HEK293 (cell line): ENCODE data around the gene WNT6.

Experiments
- CTCF ChIA-PET: fragments of 350-600 bp; formaldehyde crosslinking; extraction: SDS; loops from one replicate; lab custom pipeline; 2021; ENCODE audit warnings: antibody characterized with exemption; lab: Yijun Ruan, JAX
- POLR2A ChIA-PET: fragments of 300-600 bp; formaldehyde crosslinking; extraction: SDS; loops from one replicate; lab custom pipeline; 2020; ENCODE audit warnings: antibody characterized with exemption, inconsistent platforms; lab: Yijun Ruan, JAX
- H3K27ac ChIP-seq: fragments of 200-500 bp; sonication (Bioruptor generic); 2 replicates; pipeline ENCODE4 v1.5.1; 2014; ENCODE audit warnings: low read depth, low read length, control low read depth, inconsistent platforms; ENCODE audit errors: extremely low read depth
- H3K36me3 ChIP-seq, 2 experiments: fragments of 200-500 bp in 1 of 2; sonication (Bioruptor generic) in 1 of 2; 1 replicate in 1 of 2; 2 replicates in 1 of 2; pipeline ENCODE4 v1.5.1; 2014 to 2017; ENCODE audit warnings: inconsistent platforms in 2 of 2, low read length in 2 of 2; ENCODE audit not compliant: control insufficient read depth in 2 of 2, insufficient read depth in 1 of 2
- H3K4me1 ChIP-seq: fragments of 200-500 bp; sonication (Bioruptor generic); 2 replicates; pipeline ENCODE4 v1.5.1; 2014; ENCODE audit warnings: mild to moderate bottlenecking, low read length, inconsistent platforms; ENCODE audit not compliant: control insufficient read depth, insufficient read depth
- H3K4me3 ChIP-seq: 2 replicates; pipeline ENCODE4 v1.5.1; 2011; ENCODE audit warnings: low read depth, mild to moderate bottlenecking, control low read depth, low read length, moderate library complexity
- H3K9me3 ChIP-seq: fragments of 200-500 bp; sonication (Bioruptor generic); 2 replicates; pipeline ENCODE4 v1.5.1; 2014; ENCODE audit warnings: low read depth, low read length, inconsistent platforms; ENCODE audit not compliant: control insufficient read depth, insufficient read depth
- IKZF3 ChIP-seq: fragments of 450-650 bp; IDR thresholded peaks from 2 replicates; pipeline ENCODE4 v1.5.0; 2018; ENCODE audit warnings: missing biosample characterization, mild to moderate bottlenecking, missing genetic modification characterization, moderate library complexity
- KLF1 ChIP-seq: fragments of 450-650 bp; formaldehyde crosslinking; IDR thresholded peaks from 2 replicates; pipeline ENCODE4 v1.5.1; 2016; ENCODE audit warnings: missing biosample characterization, missing genetic modification characterization
- KLF17 ChIP-seq: fragments of 450-650 bp; formaldehyde crosslinking; IDR thresholded peaks from 2 replicates; pipeline ENCODE4 v1.5.1; 2016; ENCODE audit warnings: missing biosample characterization, missing genetic modification characterization
- MEIS1 ChIP-seq: sonication (generic); formaldehyde crosslinking; IDR thresholded peaks from 2 replicates; pipeline ENCODE4 v1.8.1; 2022; ENCODE audit warnings: missing genetic modification reagents, mild to moderate bottlenecking, borderline replicate concordance
- MZF1 ChIP-seq: fragments of 450-650 bp; formaldehyde crosslinking; IDR thresholded peaks from 2 replicates; pipeline ENCODE4 v1.5.1; 2017; ENCODE audit warnings: missing biosample characterization, missing genetic modification characterization, borderline replicate concordance
- ZBTB20 ChIP-seq: fragments of 450-650 bp; formaldehyde crosslinking; IDR thresholded peaks from 2 replicates; pipeline ENCODE4 v1.5.1; 2016; ENCODE audit warnings: missing biosample characterization, missing genetic modification characterization
- ZBTB7A ChIP-seq: fragments of 450-650 bp; formaldehyde crosslinking; IDR thresholded peaks from 2 replicates; pipeline ENCODE4 v1.5.1; 2016; ENCODE audit warnings: low read depth, missing biosample characterization, missing genetic modification characterization
- ZFHX2 ChIP-seq: fragments of 450-650 bp; formaldehyde crosslinking; conservative IDR thresholded peaks from 2 replicates; pipeline ENCODE4 v1.5.1; 2016; ENCODE audit warnings: missing biosample characterization, missing genetic modification characterization
- ZNF114 ChIP-seq: fragments of 450-650 bp; formaldehyde crosslinking; IDR thresholded peaks from 2 replicates; pipeline ENCODE4 v1.5.0; 2017; ENCODE audit warnings: missing biosample characterization, missing genetic modification characterization
- ZNF138 ChIP-seq: fragments of 450-650 bp; formaldehyde crosslinking; IDR thresholded peaks from 2 replicates; pipeline ENCODE4 v1.5.1; 2016; ENCODE audit warnings: missing biosample characterization, missing genetic modification characterization, borderline replicate concordance
- ZNF292 ChIP-seq: fragments of 450-650 bp; formaldehyde crosslinking; IDR thresholded peaks from 2 replicates; pipeline ENCODE4 v1.5.1; 2016; ENCODE audit warnings: low read depth, missing biosample characterization, missing genetic modification characterization, borderline replicate concordance
- ZNF302 ChIP-seq: fragments of 450-650 bp; formaldehyde crosslinking; IDR thresholded peaks from 2 replicates; pipeline ENCODE4 v1.5.1; 2016; ENCODE audit warnings: missing biosample characterization, missing genetic modification characterization, low read depth
- ZNF341 ChIP-seq: fragments of 450-650 bp; formaldehyde crosslinking; IDR thresholded peaks from 2 replicates; pipeline ENCODE4; 2016; ENCODE audit warnings: low read depth, missing biosample characterization, missing genetic modification characterization
- ZNF510 ChIP-seq: fragments of 450-650 bp; formaldehyde crosslinking; IDR thresholded peaks from 2 replicates; pipeline ENCODE4 v1.5.1; 2018; ENCODE audit warnings: mild to moderate bottlenecking, missing genetic modification characterization, missing biosample characterization; ENCODE audit not compliant: insufficient replicate concordance
- ZNF514 ChIP-seq: fragments of 450-650 bp; formaldehyde crosslinking; IDR thresholded peaks from 2 replicates; pipeline ENCODE4 v1.5.1; 2016; ENCODE audit warnings: missing biosample characterization, missing genetic modification characterization
- ZNF548 ChIP-seq: fragments of 450-650 bp; formaldehyde crosslinking; IDR thresholded peaks from 2 replicates; pipeline ENCODE4 v1.5.1; 2016; ENCODE audit warnings: missing biosample characterization, missing genetic modification characterization
- ZNF629 ChIP-seq: fragments of 450-650 bp; formaldehyde crosslinking; IDR thresholded peaks from 2 replicates; pipeline ENCODE4 v1.5.1; 2017; ENCODE audit warnings: missing biosample characterization, missing genetic modification characterization
- ZSCAN23 ChIP-seq: fragments of 450-650 bp; formaldehyde crosslinking; IDR thresholded peaks from 2 replicates; pipeline ENCODE4 v1.5.1; 2016; ENCODE audit warnings: missing biosample characterization, missing genetic modification characterization
- TF ChIP-seq, protein P1 (sequence below): fragments of 450-650 bp; formaldehyde crosslinking; IDR thresholded peaks from 2 replicates; pipeline ENCODE4 v1.5.1; 2016; ENCODE audit warnings: missing biosample characterization, missing genetic modification characterization, borderline replicate concordance
- TF ChIP-seq, protein P2 (sequence below): fragments of 450-650 bp; formaldehyde crosslinking; conservative IDR thresholded peaks from 2 replicates; pipeline ENCODE4 v1.5.1; 2016; ENCODE audit warnings: low read depth, missing biosample characterization, missing genetic modification characterization

The WNT6 gene

GRCh38 chr2:218878486-218878885 lies 18.9 kb downstream of the WNT6 start:
- TF ChIP-seq ZNF138 (tag by site-specific recombination) (no peak), ZNF302 (tag by site-specific recombination) (no peak), ZBTB20 (tag by site-specific recombination) (no peak), ZNF292 (tag by site-specific recombination) (no peak), ZNF114 (tag by site-specific recombination) (no peak), IKZF3 (tag by site-specific recombination) (no peak)
- TF ChIP-seq, protein P1, sequence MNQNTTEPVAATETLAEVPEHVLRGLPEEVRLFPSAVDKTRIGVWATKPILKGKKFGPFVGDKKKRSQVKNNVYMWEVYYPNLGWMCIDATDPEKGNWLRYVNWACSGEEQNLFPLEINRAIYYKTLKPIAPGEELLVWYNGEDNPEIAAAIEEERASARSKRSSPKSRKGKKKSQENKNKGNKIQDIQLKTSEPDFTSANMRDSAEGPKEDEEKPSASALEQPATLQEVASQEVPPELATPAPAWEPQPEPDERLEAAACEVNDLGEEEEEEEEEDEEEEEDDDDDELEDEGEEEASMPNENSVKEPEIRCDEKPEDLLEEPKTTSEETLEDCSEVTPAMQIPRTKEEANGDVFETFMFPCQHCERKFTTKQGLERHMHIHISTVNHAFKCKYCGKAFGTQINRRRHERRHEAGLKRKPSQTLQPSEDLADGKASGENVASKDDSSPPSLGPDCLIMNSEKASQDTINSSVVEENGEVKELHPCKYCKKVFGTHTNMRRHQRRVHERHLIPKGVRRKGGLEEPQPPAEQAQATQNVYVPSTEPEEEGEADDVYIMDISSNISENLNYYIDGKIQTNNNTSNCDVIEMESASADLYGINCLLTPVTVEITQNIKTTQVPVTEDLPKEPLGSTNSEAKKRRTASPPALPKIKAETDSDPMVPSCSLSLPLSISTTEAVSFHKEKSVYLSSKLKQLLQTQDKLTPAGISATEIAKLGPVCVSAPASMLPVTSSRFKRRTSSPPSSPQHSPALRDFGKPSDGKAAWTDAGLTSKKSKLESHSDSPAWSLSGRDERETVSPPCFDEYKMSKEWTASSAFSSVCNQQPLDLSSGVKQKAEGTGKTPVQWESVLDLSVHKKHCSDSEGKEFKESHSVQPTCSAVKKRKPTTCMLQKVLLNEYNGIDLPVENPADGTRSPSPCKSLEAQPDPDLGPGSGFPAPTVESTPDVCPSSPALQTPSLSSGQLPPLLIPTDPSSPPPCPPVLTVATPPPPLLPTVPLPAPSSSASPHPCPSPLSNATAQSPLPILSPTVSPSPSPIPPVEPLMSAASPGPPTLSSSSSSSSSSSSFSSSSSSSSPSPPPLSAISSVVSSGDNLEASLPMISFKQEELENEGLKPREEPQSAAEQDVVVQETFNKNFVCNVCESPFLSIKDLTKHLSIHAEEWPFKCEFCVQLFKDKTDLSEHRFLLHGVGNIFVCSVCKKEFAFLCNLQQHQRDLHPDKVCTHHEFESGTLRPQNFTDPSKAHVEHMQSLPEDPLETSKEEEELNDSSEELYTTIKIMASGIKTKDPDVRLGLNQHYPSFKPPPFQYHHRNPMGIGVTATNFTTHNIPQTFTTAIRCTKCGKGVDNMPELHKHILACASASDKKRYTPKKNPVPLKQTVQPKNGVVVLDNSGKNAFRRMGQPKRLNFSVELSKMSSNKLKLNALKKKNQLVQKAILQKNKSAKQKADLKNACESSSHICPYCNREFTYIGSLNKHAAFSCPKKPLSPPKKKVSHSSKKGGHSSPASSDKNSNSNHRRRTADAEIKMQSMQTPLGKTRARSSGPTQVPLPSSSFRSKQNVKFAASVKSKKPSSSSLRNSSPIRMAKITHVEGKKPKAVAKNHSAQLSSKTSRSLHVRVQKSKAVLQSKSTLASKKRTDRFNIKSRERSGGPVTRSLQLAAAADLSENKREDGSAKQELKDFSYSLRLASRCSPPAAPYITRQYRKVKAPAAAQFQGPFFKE (tag by site-specific recombination) = no peak
- TF ChIP-seq, protein P2, sequence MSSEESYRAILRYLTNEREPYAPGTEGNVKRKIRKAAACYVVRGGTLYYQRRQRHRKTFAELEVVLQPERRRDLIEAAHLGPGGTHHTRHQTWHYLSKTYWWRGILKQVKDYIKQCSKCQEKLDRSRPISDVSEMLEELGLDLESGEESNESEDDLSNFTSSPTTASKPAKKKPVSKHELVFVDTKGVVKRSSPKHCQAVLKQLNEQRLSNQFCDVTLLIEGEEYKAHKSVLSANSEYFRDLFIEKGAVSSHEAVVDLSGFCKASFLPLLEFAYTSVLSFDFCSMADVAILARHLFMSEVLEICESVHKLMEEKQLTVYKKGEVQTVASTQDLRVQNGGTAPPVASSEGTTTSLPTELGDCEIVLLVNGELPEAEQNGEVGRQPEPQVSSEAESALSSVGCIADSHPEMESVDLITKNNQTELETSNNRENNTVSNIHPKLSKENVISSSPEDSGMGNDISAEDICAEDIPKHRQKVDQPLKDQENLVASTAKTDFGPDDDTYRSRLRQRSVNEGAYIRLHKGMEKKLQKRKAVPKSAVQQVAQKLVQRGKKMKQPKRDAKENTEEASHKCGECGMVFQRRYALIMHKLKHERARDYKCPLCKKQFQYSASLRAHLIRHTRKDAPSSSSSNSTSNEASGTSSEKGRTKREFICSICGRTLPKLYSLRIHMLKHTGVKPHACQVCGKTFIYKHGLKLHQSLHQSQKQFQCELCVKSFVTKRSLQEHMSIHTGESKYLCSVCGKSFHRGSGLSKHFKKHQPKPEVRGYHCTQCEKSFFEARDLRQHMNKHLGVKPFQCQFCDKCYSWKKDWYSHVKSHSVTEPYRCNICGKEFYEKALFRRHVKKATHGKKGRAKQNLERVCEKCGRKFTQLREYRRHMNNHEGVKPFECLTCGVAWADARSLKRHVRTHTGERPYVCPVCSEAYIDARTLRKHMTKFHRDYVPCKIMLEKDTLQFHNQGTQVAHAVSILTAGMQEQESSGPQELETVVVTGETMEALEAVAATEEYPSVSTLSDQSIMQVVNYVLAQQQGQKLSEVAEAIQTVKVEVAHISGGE (tag by site-specific recombination) = no peak
- H3K27ac ChIP-seq = no peak overlapping the region
- no peaks in the 10 kb centered on the region for H3K4me1 ChIP-seq
- CTCF ChIA-PET = interaction anchor here (0.7 to 17.7 kb wide), 6 partner anchors 9 to 191 kb away, joined by 3 to 552 read pairs (median 8); no protein-coding TSS in a partner anchor
- H3K36me3 ChIP-seq = no peaks in the 10 kb centered on the region
- POLR2A ChIA-PET = interaction anchor here (1.3 kb wide), 1 partner anchor 20 kb away, joined by 6 read pairs; no protein-coding TSS in a partner anchor
- no peaks in the 10 kb centered on the region for H3K9me3 ChIP-seq
- no peak overlapping the region for H3K4me3 ChIP-seq

DNA sequence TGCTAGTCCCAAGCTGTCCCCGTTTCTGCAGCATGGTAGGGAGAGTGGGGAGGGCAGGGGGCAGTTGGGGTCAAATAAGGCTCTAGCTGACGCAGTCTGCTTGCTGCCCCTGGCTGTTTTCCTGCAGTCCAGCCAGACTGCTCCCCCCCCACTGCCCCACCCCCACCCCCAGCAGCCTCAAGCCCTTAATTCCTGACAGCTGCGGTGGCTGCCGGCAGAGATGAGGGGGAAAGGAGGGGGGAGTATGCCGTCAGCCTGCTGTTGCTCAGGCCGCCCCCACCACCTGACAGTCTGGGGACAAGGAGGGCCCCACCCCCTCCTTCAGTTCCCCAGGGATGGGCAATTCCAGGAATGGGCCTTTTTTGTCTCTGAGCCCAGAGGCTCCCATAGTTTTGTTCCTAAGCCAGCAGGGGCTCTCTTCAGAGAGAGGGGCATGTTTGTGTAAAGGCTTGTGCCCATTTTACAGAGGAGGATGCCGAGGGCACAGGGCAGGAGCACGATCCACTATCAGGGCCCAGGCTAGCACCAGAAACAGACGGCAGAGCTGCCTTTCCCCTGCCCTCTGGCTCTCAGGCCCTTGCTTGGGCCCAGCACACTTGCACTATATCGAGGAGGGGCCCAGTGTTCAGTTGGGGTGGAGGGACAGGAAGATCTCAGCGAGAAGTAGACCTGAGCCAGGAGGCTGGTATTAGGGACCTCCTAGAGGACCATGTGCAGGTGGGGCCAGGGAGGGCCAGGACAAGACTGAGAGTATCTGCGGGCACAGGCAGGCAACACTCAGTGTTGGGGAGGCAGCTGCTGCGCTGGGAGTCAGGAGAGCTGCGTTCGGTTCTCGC lies 19.5 kb downstream of the WNT6 start:
- CTCF ChIA-PET = interaction anchor here (0.6 to 17.7 kb wide), 6 partner anchors 8 to 192 kb away, joined by 3 to 552 read pairs (median 6); no protein-coding TSS in a partner anchor
- Histone ChIP-seq H3K9me3 (no peaks in the 10 kb centered on the region), H3K36me3 (no peaks in the 10 kb centered on the region), H3K4me1 (peaks cover 3% of the 10 kb centered on the region), H3K27ac (no peak overlapping the region), H3K4me3 (no peak overlapping the region)
- POLR2A ChIA-PET = interaction anchor here (1.3 kb wide), 1 partner anchor 19 kb away, joined by 6 read pairs; no protein-coding TSS in a partner anchor
- TF ChIP-seq KLF17 (0 out of 2 replicates have a peak, but pooled peaks have one; percentile 13), MEIS1 (CRISPR knock-in tag) (no peak), ZNF341 (peak; percentile 28; the same call in 1 of the 2 replicates), ZSCAN23 (tag by site-specific recombination) (no peak), ZNF514 (tag by site-specific recombination) (no peak), ZFHX2 (tag by site-specific recombination) (no peak), MZF1 (tag by site-specific recombination) (no peak), ZNF548 (tag by site-specific recombination) (no peak), ZBTB7A (tag by site-specific recombination) (no peak), ZNF629 (tag by site-specific recombination) (no peak), KLF1 (tag by site-specific recombination) (peak; percentile 23; the same call in 1 of the 2 replicates), ZNF510 (tag by site-specific recombination) (no peak)
